Brain microvascular endothelial cell (primary cell): ENCODE measurements around the gene KCNK7.
"Not testable (repeated sequence)": the region's sequence is repeated elsewhere in the genome, so short reads cannot be mapped to it uniquely, and the experiment has no call there.

ENCODE experiments used
- DNase-seq: peaks from one replicate; pipeline ENCODE4 v3.0.0-alpha.2; 2020
- H3K27ac ChIP-seq: fragments of 250-450 bp; sonication (Bioruptor Pico); 2 replicates; pipeline ENCODE4 v1.5.1; 2020; ENCODE audit warnings: mild to moderate bottlenecking, moderate library complexity
- H3K27me3 ChIP-seq: fragments of 250-450 bp; sonication (Bioruptor Pico); replicated peaks from 2 replicates; pipeline ENCODE4 v1.5.1; 2020; ENCODE audit warnings: mild to moderate bottlenecking
- H3K36me3 ChIP-seq: fragments of 250-450 bp; sonication (Bioruptor Pico); replicated peaks from 2 replicates; pipeline ENCODE4 v1.5.1; 2020; ENCODE audit warnings: mild to moderate bottlenecking
- H3K4me3 ChIP-seq: 2 replicates; pipeline ENCODE4 v1.5.1; 2011; ENCODE audit warnings: low read depth, mild to moderate bottlenecking, control low read depth, low read length, moderate library complexity
- in situ Hi-C: cut with HindIII; loops from 2 replicates; pipeline ENCODE4 v1.10.0; 2017; ENCODE audit warnings: low sequenced_read_pairs, low pct_ligation_motif_present
- TF ChIP-seq, protein P1 (sequence below): IDR thresholded peaks from 2 replicates; pipeline ENCODE4 v1.5.1; 2011; ENCODE audit warnings: low read depth, mild to moderate bottlenecking, moderate library complexity, low read length, control low read depth, inconsistent platforms; ENCODE audit errors: missing control alignments

The KCNK7 gene

DNA sequence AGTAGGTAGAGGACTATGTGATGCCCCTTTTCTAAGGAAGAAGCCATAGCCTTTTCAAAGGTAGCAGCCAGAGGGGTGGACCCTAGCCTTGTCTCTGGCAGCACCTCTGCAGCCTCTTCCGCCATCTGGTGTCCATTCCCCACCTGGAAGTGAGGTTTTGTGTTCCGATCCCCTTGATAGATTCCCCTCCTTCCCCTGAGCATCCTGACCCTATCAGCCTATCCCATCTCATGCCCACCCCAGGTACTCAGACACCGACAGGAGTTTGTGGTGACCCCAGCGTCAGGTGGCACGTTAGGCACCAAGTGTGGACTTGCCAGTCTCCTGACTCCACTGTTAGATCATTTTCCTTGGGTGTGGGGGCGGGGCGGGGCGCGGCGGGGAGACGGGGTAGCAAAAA is 23.7 kb downstream of the KCNK7 start:
- peaks cover 3% of the 10 kb centered on the region for H3K36me3 ChIP-seq
- H3K27me3 ChIP-seq, result no peaks in the 10 kb centered on the region
- H3K27ac ChIP-seq, result no peak overlapping the region
- TF ChIP-seq, protein P1, sequence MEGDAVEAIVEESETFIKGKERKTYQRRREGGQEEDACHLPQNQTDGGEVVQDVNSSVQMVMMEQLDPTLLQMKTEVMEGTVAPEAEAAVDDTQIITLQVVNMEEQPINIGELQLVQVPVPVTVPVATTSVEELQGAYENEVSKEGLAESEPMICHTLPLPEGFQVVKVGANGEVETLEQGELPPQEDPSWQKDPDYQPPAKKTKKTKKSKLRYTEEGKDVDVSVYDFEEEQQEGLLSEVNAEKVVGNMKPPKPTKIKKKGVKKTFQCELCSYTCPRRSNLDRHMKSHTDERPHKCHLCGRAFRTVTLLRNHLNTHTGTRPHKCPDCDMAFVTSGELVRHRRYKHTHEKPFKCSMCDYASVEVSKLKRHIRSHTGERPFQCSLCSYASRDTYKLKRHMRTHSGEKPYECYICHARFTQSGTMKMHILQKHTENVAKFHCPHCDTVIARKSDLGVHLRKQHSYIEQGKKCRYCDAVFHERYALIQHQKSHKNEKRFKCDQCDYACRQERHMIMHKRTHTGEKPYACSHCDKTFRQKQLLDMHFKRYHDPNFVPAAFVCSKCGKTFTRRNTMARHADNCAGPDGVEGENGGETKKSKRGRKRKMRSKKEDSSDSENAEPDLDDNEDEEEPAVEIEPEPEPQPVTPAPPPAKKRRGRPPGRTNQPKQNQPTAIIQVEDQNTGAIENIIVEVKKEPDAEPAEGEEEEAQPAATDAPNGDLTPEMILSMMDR, result peak; percentile 69
- H3K4me3 ChIP-seq, result peak overlapping the region; percentile 73
- DNase-seq, result no peak
- in situ Hi-C loops, result no loop called here

DNA sequence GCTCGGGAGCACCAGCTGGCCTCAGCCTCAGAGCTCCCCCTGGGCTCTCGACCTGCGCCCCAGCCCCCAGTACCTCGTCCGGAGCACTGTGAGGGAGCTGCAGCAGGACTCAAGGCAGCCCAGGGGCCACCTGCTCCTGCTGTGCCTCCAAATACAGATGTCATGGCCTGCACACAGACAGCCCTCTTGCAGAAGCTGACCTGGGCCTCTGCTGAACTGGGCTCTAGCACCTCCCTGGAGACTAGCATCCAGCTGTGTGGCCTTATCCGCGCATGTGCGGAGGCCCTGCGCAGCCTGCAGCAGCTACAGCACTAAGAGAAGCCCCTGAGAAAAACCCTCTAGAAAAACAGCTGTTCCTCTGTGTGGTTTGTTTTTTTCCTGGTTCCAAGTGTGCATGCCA is 24.2 kb downstream of the KCNK7 start:
- TF ChIP-seq, protein P1, result no peak

DNA sequence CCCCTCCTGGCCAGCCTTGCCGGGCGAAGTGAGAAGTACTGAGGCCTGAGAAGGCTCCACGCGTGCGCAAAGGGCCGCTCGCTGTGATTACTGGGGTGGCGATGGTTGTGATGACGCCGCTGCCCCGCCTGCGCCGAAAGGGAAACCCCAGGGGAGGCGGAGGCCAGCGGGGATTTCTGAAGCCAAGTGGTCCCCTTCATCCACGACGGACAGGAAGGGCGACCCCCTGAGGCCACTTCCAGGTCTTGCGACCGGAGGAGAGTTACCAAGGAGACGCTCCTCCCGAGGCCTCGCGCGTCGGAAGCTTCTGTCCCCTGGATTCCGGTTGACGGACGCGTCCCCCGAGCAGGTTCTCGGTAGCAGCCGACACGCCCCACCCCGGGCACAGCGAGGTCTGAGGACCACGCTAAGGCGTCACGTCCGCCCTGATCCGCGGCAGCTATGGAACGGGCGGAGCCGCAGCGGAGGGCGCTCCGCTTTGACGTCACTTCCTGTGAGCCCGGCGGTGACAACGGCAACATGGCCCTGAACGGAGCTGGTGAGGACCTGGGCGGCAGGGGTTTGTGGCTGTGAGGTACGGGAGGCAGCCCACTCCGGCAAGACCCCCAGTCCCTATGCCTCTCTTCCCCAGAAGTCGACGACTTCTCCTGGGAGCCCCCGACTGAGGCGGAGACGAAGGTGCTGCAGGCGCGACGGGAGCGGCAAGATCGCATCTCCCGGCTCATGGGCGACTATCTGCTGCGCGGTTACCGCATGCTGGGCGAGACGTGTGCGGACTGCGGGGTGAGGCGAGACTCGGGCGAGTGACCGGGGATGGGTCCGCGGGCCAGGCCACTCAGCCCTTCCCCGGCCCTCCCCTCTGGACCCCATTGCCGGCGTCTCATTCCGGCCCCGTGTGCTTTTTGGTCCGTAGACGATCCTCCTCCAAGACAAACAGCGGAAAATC is 25.4 kb downstream of the KCNK7 start, which contains the start of gene ZNRD2:
ZNRD2 (plus strand) TSS at position 505 of the 946 bp plus-strand sequence; CDS start at position 520, 15 bp downstream.
- Histone ChIP-seq H3K27ac (peak within 1 kb of the TSS; percentile 71), H3K36me3 (peaks cover 3% of the 10 kb centered on the region), H3K4me3 (peak within 1 kb of the TSS; percentile 96), H3K27me3 (no peaks in the 10 kb centered on the region)
- DNase-seq, result peak; percentile 98
- in situ Hi-C loops, result no loop called here
- TF ChIP-seq, protein P1, result peak; percentile 60

More for the DNA sequence above, 24.2 kb downstream of the KCNK7 start:
- H3K27me3 ChIP-seq, result no peaks in the 10 kb centered on the region
- H3K27ac ChIP-seq, result no peak overlapping the region
- in situ Hi-C loops, result no loop called here
- H3K36me3 ChIP-seq, result peaks cover 3% of the 10 kb centered on the region
- H3K4me3 ChIP-seq, result peak overlapping the region; percentile 96
- DNase-seq, result no peak

DNA sequence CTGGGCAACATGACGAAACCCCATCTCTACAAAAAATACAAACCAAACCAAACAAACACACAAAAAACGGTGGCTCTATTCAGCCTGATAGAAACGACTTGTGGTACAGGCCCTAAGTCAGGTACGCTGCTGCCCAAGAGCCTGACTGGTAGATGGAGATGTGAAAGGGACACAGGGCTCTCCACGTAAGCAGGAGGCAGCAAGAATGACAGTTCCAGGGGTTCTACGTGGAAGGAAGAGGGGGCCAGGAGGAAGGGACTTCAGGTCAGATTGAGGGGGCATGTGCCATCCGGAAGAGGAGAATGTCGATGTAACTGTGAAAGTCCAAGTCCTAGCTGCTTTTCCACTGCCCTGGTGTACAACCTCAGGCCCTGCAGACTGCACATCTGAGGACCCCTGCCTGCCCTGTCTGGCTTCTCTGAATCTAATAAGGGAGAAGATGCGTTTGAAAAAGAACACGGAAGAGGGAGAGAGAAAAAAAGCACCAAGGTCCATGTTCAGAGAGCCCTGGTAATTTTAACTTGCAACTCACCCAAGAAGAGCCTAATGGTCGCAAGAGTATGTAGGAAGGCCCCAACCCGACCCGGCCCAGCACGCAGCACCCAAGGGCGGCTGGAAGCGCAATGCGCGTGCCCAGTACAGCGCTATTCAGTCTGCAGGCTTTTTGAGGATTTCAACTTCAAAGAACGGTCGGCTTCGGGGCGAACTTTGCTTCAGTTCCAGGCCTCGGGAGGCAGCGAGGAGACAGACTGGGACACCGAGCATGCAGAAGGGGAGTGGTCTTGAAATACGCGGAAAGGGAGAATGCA is 26.2 kb downstream of the KCNK7 start:
- DNase-seq, result no peak
- Histone ChIP-seq H3K27me3 (no peaks in the 10 kb centered on the region), H3K27ac (peak overlapping the region; percentile 71), H3K36me3 (peaks cover 3% of the 10 kb centered on the region), H3K4me3 (peak overlapping the region; percentile 96)
- TF ChIP-seq, protein P1, result no peak
- in situ Hi-C loops, result no loop called here

DNA sequence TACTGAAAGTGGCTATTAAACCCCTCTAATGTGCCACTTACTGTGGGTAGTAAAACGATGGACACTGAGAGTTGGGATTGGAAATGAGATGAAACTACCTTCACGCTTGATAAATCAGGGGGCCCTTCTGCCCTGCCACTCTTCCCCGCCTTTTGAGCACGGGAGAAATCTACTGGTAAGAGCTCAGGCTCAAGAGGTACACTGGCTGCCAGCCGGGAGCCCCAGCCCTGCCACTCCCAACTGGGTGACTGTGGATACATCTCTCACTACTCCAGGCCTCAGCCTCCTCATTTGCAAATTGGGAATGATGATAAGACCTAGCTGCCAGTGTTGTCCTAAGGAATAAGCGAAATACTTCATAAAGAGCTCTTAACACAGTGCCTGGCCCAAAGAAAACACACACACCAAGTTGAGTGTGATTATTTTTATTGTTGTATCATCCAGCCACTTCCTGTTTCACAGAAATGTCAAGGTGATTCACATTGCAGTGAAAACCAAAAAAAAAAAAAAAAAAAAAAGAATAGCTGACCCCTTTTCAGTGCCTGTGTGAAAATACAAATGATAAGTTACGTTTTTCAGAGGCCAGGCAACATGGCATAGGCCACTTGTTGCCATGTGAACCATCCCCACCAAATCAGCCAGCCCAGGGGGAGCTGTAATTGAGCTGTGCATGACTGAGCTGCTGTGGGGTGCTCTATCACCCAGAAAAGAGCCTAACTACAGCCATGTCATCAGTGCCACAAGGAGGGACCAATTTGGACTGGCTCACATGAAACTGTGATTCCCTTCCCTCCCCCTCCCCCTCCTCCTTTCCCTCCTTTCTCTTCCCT is 29.8 kb downstream of the KCNK7 start:
- TF ChIP-seq, protein P1, result no peak
- Histone ChIP-seq H3K27ac (peak overlapping the region; percentile 52), H3K36me3 (no peaks in the 10 kb centered on the region), H3K4me3 (no peak overlapping the region), H3K27me3 (no peaks in the 10 kb centered on the region)
- DNase-seq, result no peak
- in situ Hi-C loops, result no loop called here

DNA sequence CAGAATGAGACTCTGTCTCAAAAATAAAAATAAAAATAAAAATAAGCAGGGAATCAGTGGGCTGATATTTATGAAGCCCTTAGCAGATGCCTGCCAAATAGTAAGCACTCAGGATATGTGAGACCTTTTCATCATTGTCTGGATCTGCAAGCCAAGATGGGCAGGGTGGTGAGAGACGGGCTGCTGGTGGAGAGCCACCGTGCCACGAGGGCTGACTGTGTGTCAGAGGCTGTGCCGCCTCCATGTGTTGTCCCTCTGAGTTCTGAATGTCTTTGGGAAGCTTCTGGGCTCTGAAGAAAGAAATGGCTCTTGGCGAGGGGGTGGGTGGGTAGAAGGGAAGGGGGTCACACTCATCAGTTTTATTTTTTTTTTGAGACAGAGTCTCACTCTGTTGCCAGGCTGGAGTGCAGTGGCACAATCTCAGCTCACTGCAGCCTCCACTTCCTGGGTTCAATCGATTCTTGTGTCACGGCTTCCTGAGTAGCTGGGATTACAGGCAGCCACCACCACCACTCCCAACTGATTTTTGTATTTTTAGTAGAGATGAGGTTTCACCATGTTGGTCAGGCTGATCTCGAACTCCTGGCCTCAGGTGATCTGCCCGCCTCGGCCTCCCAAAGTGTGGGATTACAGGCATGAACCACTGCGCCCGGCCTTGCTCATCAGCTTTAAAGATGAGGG is 30.6 kb downstream of the KCNK7 start:
- DNase-seq, in situ Hi-C loops, H3K4me3 ChIP-seq: not testable (repeated sequence)

More for the DNA sequence above, 30.6 kb downstream of the KCNK7 start:
- H3K36me3 ChIP-seq, H3K27me3 ChIP-seq, H3K27ac ChIP-seq: not testable (repeated sequence)
